Astrocyte of the spinal cord (primary cell): ENCODE data around the gene APCDD1L.

Experiments
- DNase-seq: peaks from one replicate; pipeline ENCODE4 v3.0.0; 2011; ENCODE audit warnings: low read depth, low spot score
- H3K4me3 ChIP-seq: 2 replicates; pipeline ENCODE4 v1.5.1; 2011; ENCODE audit warnings: low read depth, mild to moderate bottlenecking, low read length, moderate library complexity
- CTCF ChIP-seq: IDR thresholded peaks from 2 replicates; pipeline ENCODE4 v1.5.1; 2012; ENCODE audit warnings: low read depth, mild to moderate bottlenecking, low read length, inconsistent platforms
- in situ Hi-C: cut with HindIII; loops from 2 replicates; pipeline ENCODE4 v1.10.0; 2017; ENCODE audit warnings: low sequenced_read_pairs

Gene APCDD1L

GRCh38 chr20:58523971-58524315 lies 8.7 kb upstream of the APCDD1L start:
- no peak for TF ChIP-seq CTCF
- in situ Hi-C loops = no loop called here
- DNase-seq = peak; percentile 73
- no peak overlapping the region for H3K4me3 ChIP-seq

GRCh38 chr20:58523072-58523970 lies 8.1 kb upstream of the APCDD1L start:
- in situ Hi-C loops = no loop called here
- H3K4me3 ChIP-seq = no peak overlapping the region
- peak; percentile 20 for DNase-seq
- no peak for TF ChIP-seq CTCF

- H3K4me3 ChIP-seq = no peak overlapping the region
- DNase-seq = no peak
- TF ChIP-seq CTCF = no peak
- in situ Hi-C loops = no loop called here
These were observed 7.5 kb upstream of the APCDD1L start for GRCh38 chr20:58522666-58523065.

GRCh38 chr20:58521763-58522162 lies 6.6 kb upstream of the APCDD1L start:
- H3K4me3 ChIP-seq = no peak overlapping the region
- no peak for TF ChIP-seq CTCF
- DNase-seq = no peak
- in situ Hi-C loops = no loop called here

- TF ChIP-seq CTCF = no peak
- no peak overlapping the region for H3K4me3 ChIP-seq
- DNase-seq = no peak
- in situ Hi-C loops = no loop called here
These were observed 4.9 kb upstream of the APCDD1L start for GRCh38 chr20:58519940-58520712.

DNA sequence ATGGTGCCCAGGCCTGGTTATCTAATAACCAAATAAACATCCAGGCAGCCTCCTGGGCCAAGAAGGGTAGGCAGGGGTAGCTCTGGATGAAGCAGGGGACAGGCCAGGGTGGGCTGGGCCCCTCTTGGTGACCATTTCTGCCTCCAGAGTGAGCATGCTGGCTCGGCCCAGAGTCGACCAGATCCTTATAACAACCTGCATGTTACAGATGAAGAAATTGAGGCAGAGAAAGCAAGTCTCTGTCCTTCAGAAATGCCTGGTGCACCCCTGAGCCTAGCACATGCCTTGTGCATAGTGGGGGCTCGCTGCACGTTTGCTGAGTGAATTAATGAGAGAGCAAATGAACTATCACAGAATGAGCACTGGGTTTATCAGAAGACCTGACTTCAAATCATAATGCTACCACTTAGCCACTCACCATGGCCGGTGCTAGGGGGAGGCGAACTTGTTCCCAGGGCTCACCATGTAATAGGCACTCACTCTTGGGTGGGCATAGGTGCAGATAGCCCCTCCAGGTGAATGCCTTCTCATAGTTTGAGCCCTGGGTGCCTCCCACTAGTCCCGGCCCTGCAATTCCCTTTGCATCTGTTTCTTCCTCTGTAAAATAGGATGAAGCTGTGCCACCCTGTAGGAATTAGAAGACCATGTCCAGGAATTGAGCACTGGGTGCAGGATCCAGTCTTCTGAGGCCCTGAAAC lies 3.8 kb upstream of the APCDD1L start:
- TF ChIP-seq CTCF = no peak
- no peak for DNase-seq
- in situ Hi-C loops = no loop called here
- H3K4me3 ChIP-seq = no peak overlapping the region
